ENCODE measurements around the gene S100A6. TPM values are rescaled to one million over a fixed set of nuclear protein-coding genes. Genes with fewer than 3 reads are reported as not detected.

Gene S100A6
- total RNA-seq, 4 donors from 2014 or later, result 147 to 251 (median 192) TPM

DNA sequence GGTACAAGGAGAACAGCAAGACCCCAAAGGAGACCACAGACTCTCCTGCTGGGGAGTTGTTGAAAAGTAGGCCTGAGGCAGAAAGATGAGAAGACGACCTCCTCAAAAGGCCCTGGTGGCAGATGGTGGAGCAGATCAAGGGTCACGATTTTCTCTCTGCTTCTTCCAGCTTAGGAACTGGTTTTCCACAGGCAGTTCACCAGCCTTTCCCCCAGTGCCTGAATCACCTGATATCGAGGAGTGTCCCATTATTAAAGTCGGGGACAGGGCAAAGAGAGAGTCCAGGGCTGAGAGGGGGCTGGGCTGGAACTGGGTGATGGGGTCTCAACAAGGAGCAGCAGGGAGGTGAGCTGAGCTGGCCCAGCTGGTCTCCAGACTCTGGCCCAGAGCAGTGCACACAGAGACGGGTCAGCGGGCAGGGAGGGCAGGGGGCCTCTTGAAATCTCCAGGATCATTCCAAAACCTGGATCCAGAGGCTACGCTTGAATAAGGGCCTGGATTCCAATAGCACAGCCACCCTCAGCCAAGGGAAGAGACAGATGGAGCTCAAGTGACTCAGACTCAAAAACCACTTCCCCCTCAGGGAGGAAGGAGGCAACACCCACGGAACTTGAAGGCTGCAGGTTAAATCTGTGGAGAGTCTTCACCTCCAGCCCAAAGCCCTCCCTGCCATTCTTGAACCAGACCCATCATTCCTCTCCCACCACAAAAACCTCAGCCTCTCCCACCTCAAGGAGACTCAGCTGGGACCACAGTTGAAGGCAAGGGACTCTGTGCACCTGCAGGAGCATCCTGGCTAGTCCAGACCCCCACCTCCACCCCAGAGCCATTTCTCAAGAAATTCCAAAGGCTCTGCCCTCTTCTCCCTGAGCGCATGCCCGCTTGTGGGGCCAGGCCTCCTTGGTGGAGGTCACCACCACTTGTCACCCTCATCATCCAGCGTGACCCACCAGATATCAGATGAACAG lies 4.9 kb upstream of the S100A6 start, which contains the start of gene S100A5:
TSS of gene S100A5 (minus strand) at position 541 of the 968 bp plus-strand sequence. CDS start 743 bp downstream, outside the sequence.
- 59 to 68% methylated on average over 11 of the region's 11 CpGs for WGBS, 2 donors
- no peak within 1 kb of the TSS for H3K4me3 ChIP-seq (ENCODE audit: low read depth, poor library complexity, severe bottlenecking)
- intact Hi-C loops (cut with DNase I; ENCODE audit: low total_unique reads), result no loop called here
- TF ChIP-seq, protein P1, sequence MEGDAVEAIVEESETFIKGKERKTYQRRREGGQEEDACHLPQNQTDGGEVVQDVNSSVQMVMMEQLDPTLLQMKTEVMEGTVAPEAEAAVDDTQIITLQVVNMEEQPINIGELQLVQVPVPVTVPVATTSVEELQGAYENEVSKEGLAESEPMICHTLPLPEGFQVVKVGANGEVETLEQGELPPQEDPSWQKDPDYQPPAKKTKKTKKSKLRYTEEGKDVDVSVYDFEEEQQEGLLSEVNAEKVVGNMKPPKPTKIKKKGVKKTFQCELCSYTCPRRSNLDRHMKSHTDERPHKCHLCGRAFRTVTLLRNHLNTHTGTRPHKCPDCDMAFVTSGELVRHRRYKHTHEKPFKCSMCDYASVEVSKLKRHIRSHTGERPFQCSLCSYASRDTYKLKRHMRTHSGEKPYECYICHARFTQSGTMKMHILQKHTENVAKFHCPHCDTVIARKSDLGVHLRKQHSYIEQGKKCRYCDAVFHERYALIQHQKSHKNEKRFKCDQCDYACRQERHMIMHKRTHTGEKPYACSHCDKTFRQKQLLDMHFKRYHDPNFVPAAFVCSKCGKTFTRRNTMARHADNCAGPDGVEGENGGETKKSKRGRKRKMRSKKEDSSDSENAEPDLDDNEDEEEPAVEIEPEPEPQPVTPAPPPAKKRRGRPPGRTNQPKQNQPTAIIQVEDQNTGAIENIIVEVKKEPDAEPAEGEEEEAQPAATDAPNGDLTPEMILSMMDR (IDR thresholded peaks at IDR 0.05), result no peak
- TF ChIP-seq POLR2A (IDR thresholded peaks at IDR 0.05), result no peak
- DNase-seq (ENCODE audit: low spot score in 2 of 2), result peak in 1 of 2 donors; percentile 85

DNA sequence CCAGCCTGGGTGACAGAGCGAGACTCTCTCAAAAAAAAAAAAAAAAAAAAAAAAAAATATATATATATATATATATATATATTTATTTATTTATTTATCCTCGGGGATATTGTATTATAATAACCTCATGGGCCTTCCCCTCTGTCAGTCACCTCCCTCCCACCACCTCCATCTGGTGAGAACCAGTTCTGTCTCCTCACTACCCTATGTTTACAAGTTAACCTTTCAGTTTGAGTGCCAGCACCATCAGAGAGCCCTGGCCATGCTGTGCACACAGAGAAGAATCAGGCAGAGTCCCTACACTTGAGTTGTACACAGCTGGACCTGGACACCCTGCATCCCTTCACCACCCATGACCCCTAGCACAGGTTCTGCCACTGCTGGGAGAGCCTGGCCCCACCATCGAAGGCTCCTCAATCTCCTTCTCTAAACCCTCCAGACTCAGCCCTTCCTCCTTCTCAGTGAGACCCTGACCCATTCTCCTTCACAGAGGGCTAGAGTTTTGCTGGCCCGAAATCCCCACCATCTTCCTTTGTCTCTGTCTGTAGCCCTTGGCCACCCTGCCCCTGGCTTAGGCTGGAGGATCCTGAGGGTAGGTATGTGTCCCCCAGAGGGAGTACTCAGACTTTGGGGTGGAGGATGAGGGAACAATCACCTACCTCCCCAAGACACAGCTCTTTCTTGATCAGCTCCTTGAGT lies 3.8 kb upstream of the S100A6 start:
- TF ChIP-seq POLR2A (IDR thresholded peaks at IDR 0.05), result no peak
- TF ChIP-seq, protein P1 (IDR thresholded peaks at IDR 0.05), result no peak
- DNase-seq (ENCODE audit: low spot score in 2 of 2), result peak in 1 of 2 donors; percentile 83
- intact Hi-C loops (cut with DNase I; ENCODE audit: low total_unique reads), result loop anchor here (10.0 kb wide), 1 partner anchor 85 kb away; the partner anchor contains the start of genes S100A1 and S100A13
- WGBS, 2 donors, result 79 to 81% methylated on average over 4 of the region's 4 CpGs
- H3K4me3 ChIP-seq (ENCODE audit: low read depth, poor library complexity, severe bottlenecking), result no peak overlapping the region

DNA sequence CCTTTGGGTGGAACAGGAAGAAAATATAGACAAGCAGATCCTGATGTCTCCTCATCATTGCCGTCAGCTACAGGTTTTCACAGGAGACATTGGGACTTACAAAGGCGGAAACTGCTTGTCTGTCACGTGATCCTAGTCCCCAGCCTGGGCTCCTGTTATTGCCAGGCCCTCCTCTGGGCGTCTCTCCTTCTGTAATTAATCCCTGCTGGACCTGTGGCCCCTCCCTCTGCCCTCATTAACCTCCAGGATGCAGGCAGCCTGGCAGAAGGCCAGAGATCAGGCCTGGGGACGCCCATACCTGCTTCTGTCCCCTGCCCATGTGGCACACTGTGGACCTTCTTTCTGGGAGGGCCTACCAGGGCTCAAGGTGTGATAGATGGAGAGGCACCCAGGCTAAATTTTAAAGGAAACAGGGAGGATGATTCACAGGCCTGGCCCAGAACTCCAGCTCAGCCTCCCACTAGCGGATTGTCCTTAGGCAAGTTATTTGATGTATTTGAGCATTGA lies 2.6 kb upstream of the S100A6 start:
- no peak overlapping the region for H3K4me3 ChIP-seq (ENCODE audit: low read depth, poor library complexity, severe bottlenecking)
- DNase-seq (ENCODE audit: low spot score in 2 of 2), result peak; percentile 65 to 90
- WGBS, 2 donors, result 20 to 35% methylated on average over 6 of the region's 6 CpGs
- TF ChIP-seq POLR2A (IDR thresholded peaks at IDR 0.05), result no peak
- TF ChIP-seq, protein P1 (IDR thresholded peaks at IDR 0.05), result no peak
- intact Hi-C loops (cut with DNase I; ENCODE audit: low total_unique reads), result loop anchor here (10.0 kb wide), 1 partner anchor 86 kb away; the partner anchor contains the start of genes S100A1 and S100A13

DNA sequence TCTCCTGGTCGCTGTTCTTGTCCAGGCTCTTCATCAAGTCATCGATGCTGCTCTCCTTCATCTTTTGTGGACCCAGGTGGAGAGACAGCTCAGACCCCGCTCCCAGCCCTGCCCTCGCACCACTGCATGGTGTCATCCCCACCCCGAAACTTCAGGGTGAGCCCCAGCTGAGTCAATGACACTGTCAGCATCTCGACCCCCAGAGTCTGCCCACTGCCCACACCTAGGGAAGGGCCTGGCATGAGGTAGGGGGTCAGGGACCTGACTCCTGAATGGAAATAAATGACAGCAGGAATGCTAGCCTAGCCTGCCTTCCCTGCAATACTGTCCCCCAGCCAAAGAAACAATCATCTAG lies 1.6 kb upstream of the S100A6 start:
- 91 to 93% methylated on average over 5 to 6 of the region's 6 CpGs for WGBS, 2 donors
- TF ChIP-seq, protein P1 (IDR thresholded peaks at IDR 0.05), result no peak
- no peak for TF ChIP-seq POLR2A (IDR thresholded peaks at IDR 0.05)
- intact Hi-C loops (cut with DNase I; ENCODE audit: low total_unique reads), result loop anchor here (10.0 kb wide), 1 partner anchor 87 kb away; the partner anchor contains the start of genes S100A1 and S100A13

DNA sequence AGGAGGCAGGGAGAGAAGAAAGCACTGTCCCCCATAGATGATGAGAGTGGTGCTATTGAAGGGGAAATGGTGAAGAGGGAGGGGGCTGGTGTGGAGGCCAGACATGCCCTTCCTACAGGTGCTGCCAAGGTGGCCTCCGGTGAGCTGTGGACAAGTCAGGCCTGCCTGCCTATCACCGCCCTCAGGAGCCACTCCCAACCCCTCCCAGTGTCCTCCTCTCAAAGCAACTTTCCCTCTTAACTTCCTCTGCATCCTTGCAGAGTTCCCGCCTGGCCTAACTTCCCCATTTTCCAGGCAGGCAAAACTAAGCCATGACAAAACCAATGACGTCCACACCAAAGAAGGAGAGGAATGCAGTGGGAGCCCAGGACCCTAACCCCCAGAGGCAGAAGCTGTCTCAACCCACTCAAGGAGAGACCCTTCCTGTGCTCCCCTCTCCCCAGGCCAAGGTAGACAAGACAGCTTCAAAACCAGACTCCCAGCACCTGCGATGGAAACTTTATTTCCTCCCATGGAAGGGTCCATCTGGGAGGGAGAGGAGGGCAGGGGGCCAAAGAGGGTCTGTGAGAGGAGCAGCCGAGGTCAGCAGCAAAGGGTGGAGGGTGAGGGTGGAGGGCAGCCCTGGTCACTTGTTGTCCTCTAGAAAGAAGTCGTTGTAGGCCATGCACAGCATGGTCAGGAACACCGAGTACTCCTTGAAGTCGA lies 1.0 kb upstream of the S100A6 start:
- no peak for TF ChIP-seq POLR2A (IDR thresholded peaks at IDR 0.05)
- TF ChIP-seq, protein P1 (IDR thresholded peaks at IDR 0.05), result no peak
- peak; percentile 62 to 90 for DNase-seq (ENCODE audit: low spot score in 2 of 2)

More for the DNA sequence above, 1.6 kb upstream of the S100A6 start:
- DNase-seq (ENCODE audit: low spot score in 2 of 2), result peak in 1 of 2 donors; percentile 86
- H3K4me3 ChIP-seq (ENCODE audit: low read depth, poor library complexity, severe bottlenecking), result no peak overlapping the region

More for the DNA sequence above, 1.0 kb upstream of the S100A6 start:
- WGBS, 2 donors, result 67 to 69% methylated on average over 9 of the region's 9 CpGs
- H3K4me3 ChIP-seq (ENCODE audit: low read depth, poor library complexity, severe bottlenecking), result no peak overlapping the region
- intact Hi-C loops (cut with DNase I; ENCODE audit: low total_unique reads), result loop anchor here (10.0 kb wide), 1 partner anchor 88 kb away; the partner anchor contains the start of genes S100A1 and S100A13

Measured in lower leg skin (tissue), 4 donors.